Uterus (tissue), 4 donors: ENCODE results near the gene SPECC1. TPM values are rescaled to one million over a fixed set of nuclear protein-coding genes. Genes with fewer than 3 reads are reported as not detected.

ENCODE experiments used
- DNase-seq, 2 donors: peaks; one replicate each; pipeline ENCODE4 v3.0.0-alpha.2; 2019 to 2020
- H3K27ac ChIP-seq, 2 donors: fragments of 200-600 bp; sonication (generic); 1 replicate in 1 of 2; 2 replicates in 1 of 2; pipeline ENCODE4 v1.5.1; 2016 to 2018
- H3K27me3 ChIP-seq, 2 donors: fragments of 200-600 bp; sonication (generic); one replicate each; pipeline ENCODE4 v1.5.1; 2018 to 2019; ENCODE audit warnings: control low read depth in 1 of 2
- H3K36me3 ChIP-seq, 2 donors: fragments of 200-600 bp; sonication (generic); one replicate each; pipeline ENCODE4 v1.5.1; 2019; ENCODE audit warnings: control low read depth in 1 of 2
- H3K4me1 ChIP-seq, 2 donors: fragments of 200-600 bp; sonication (generic); one replicate each; pipeline ENCODE4 v1.5.1; 2018 to 2019; ENCODE audit warnings: control low read depth in 1 of 2
- H3K4me3 ChIP-seq, 2 donors: fragments of 200-600 bp; sonication (generic); 1 replicate in 1 of 2; 2 replicates in 1 of 2; pipeline ENCODE4 v1.5.1; 2018 to 2019; ENCODE audit warnings: mild to moderate bottlenecking in 1 of 2
- H3K9me3 ChIP-seq, 2 donors: fragments of 200-600 bp; sonication (generic); one replicate each; pipeline ENCODE4 v1.5.1; 2019; ENCODE audit warnings: control low read depth in 1 of 2
- POLR2A ChIP-seq, 2 donors: fragments of 450-650 bp; IDR thresholded peaks; one replicate each; pipeline ENCODE4 v1.6.1; 2016; ENCODE audit warnings: antibody characterized with exemption in 2 of 2, mild to moderate bottlenecking in 1 of 2, moderate library complexity in 1 of 2
- intact Hi-C: fragments of 100-400 bp; cut with DNase I; formaldehyde crosslinking; loops from one replicate; pipeline ENCODE4 v1.15.1; 2023; ENCODE audit warnings: low total_unique reads
- total RNA-seq, 4 donors: library from RNA; depleted of rRNA in 3 of 4; stranded (reverse); fragments of >200 nt in 3 of 4; gene quantifications; one replicate each; pipeline versions ENCODE4 v1.1.0 to v1.2.4, GENCODE V29; 2014 to 2023
- TF ChIP-seq, protein P1 (sequence below), 4 experiments: fragments of 200-600 bp in 2 of 4; fragments of 450-650 bp in 2 of 4; sonication (generic) in 2 of 4; IDR thresholded peaks; one replicate each; pipeline ENCODE4 v1.5.1; 2016 to 2019; ENCODE audit warnings: antibody characterized with exemption in 4 of 4, mild to moderate bottlenecking in 2 of 4, moderate library complexity in 1 of 4
- donor health status: DM: yes; HTN: yes; CAD: no.

The SPECC1 gene
- total RNA-seq, 4 donors from 2014 or later, result 22.6 to 63.0 (median 44.0) TPM

DNA sequence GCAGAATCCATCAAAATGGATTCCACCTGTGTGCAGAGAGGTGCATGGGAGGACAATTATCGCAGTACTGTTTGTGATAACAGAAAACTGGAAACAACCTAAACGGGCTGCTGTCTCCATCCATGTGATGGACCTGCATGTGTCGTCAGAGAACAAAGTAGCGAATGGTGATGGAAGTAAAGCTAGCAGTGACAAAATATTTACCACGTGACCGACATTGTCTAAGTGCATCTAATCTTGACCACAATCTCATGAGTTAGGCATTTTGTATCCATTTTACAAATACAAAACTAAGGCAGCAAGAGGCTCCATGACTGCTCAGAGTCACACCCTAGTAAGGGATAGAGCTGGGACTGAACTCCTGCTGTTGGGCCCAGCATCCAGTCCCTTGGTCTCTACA is 270.9 kb downstream of the SPECC1 start:
- Histone ChIP-seq H3K4me3 (no peak overlapping the region), H3K27me3 (no peaks in the 10 kb centered on the region), H3K4me1 (no peaks in the 10 kb centered on the region), H3K9me3 (no peaks in the 10 kb centered on the region), H3K27ac (no peak overlapping the region), H3K36me3 (no peaks in the 10 kb centered on the region)
- intact Hi-C loops, result no loop called here
- DNase-seq, result no peak
- TF ChIP-seq POLR2A (IDR thresholded peaks at IDR 0.05), result no peak
- TF ChIP-seq, protein P1, sequence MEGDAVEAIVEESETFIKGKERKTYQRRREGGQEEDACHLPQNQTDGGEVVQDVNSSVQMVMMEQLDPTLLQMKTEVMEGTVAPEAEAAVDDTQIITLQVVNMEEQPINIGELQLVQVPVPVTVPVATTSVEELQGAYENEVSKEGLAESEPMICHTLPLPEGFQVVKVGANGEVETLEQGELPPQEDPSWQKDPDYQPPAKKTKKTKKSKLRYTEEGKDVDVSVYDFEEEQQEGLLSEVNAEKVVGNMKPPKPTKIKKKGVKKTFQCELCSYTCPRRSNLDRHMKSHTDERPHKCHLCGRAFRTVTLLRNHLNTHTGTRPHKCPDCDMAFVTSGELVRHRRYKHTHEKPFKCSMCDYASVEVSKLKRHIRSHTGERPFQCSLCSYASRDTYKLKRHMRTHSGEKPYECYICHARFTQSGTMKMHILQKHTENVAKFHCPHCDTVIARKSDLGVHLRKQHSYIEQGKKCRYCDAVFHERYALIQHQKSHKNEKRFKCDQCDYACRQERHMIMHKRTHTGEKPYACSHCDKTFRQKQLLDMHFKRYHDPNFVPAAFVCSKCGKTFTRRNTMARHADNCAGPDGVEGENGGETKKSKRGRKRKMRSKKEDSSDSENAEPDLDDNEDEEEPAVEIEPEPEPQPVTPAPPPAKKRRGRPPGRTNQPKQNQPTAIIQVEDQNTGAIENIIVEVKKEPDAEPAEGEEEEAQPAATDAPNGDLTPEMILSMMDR (IDR thresholded peaks at IDR 0.05), result no peak

DNA sequence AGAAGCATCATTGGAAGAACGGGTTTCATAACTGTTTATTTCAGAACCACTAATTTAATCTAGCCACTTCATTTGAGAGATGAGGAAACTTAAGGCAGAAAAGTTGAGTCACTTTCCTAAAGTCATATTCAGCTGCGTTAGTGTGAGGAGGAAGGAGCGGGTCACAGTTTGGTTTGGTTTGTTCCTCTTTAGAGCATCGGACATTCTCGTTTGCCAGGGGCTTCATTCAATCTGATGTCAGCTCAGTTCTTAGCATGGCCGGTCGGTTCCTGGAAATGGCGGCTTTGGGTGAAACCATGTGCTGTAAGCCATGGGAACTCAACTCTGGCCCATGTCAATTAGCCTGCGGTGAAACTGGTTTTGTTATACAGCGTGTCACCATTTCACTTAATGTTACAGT is 271.7 kb downstream of the SPECC1 start:
- no peaks in the 10 kb centered on the region for H3K9me3 ChIP-seq
- intact Hi-C loops, result no loop called here
- H3K27ac ChIP-seq, result no peak overlapping the region
- no peaks in the 10 kb centered on the region for H3K27me3 ChIP-seq
- no peaks in the 10 kb centered on the region for H3K4me1 ChIP-seq
- H3K36me3 ChIP-seq, result no peaks in the 10 kb centered on the region
- no peak for DNase-seq
- no peak for TF ChIP-seq POLR2A (IDR thresholded peaks at IDR 0.05)
- TF ChIP-seq, protein P1 (IDR thresholded peaks at IDR 0.05), result no peak
- no peak overlapping the region for H3K4me3 ChIP-seq

DNA sequence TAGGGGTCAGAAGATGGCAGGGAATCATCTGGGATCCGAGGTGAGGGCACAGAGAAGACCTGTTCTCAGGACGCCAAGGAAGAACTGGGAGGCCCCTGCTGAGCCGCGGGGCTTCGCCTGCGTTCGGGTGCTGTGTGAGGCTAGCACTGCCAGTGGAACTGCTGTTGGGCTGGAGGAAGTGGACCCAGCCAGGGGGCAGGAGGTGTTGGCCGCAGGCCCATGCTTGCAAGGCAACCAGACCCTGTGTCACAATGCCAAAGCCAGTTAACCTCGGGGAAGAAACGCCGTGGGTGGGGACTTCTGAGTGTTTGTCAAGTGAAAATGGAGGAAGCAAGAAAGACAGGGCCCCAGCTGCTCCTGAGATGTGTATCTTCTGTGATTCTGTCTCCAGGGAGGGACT is 272.7 kb downstream of the SPECC1 start:
- Histone ChIP-seq H3K27ac (no peak overlapping the region), H3K27me3 (no peaks in the 10 kb centered on the region)

DNA sequence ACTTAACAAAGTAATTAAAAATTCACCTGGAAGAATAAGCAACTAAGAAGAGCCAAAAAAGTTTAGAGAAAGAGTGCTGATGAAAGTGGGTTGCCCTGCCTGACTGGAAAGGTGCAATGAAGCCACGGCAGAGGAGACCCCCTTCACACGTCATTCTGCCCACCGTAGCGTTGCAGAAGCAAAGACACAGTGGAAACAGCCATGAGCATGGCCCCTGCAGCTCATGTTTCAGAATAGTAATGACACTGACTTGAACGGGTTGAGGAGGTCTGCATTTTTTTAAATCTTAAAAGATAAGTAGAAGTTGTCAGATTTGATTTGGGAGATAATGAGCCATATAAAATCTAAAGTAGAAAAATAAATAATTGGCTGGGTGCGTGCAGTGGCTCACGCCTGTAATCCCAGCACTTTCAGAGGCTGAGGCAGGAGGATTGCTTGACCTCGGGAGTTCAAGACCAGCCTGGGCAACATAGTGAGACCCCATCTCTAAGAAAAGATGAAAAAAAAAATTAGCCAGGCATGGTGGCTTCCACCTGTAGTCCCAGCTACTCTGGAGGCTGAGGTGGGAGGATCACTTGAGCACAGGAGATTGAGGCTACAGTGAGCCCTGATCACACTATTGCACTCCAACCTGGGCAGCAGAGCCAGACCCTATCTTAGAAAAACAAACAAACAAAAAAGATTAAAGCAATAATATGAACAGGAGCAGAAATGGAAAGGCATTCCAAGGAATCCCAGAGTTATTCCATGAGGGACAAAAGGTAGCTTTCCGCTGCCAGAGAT is 273.6 kb downstream of the SPECC1 start:
- no peak overlapping the region for H3K4me3 ChIP-seq
- H3K27ac ChIP-seq, result no peak overlapping the region
- H3K36me3 ChIP-seq, result no peaks in the 10 kb centered on the region
- TF ChIP-seq, protein P1 (IDR thresholded peaks at IDR 0.05), result no peak
- no peak for TF ChIP-seq POLR2A (IDR thresholded peaks at IDR 0.05)
- intact Hi-C loops, result no loop called here
- H3K9me3 ChIP-seq, result no peaks in the 10 kb centered on the region
- H3K27me3 ChIP-seq, result no peaks in the 10 kb centered on the region
- no peaks in the 10 kb centered on the region for H3K4me1 ChIP-seq
- DNase-seq, result no peak

More for the DNA sequence above, 272.7 kb downstream of the SPECC1 start:
- no peak for DNase-seq
- Histone ChIP-seq H3K4me3 (no peak overlapping the region), H3K4me1 (no peaks in the 10 kb centered on the region), H3K36me3 (no peaks in the 10 kb centered on the region), H3K9me3 (no peaks in the 10 kb centered on the region)
- intact Hi-C loops, result no loop called here
- TF ChIP-seq, protein P1 (IDR thresholded peaks at IDR 0.05), result no peak
- no peak for TF ChIP-seq POLR2A (IDR thresholded peaks at IDR 0.05)

DNA sequence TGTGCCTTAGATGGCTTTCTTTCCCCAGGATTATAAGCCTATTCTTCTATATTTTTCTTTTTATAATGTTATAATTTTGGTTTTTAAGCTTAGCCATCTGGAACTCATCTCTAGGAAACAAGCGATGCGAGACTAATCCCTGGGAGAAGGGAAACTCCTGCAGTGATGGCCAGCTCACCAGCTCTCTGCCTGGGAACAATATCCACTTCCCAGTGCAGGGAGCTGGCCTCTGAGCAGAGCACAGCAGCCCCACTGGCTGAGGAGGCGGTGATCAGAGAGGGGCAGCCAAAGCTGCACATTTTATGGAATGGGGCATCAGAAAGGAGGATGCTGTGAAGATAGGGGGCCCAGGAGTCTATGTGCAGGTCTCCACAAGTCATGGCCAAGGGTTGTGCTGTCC is 274.9 kb downstream of the SPECC1 start:
- H3K9me3 ChIP-seq, result no peaks in the 10 kb centered on the region
- H3K27me3 ChIP-seq, result no peaks in the 10 kb centered on the region
- H3K36me3 ChIP-seq, result no peaks in the 10 kb centered on the region
- H3K4me3 ChIP-seq, result no peak overlapping the region
- no peak for DNase-seq
- no peaks in the 10 kb centered on the region for H3K4me1 ChIP-seq
- no peak for TF ChIP-seq POLR2A (IDR thresholded peaks at IDR 0.05)
- TF ChIP-seq, protein P1 (IDR thresholded peaks at IDR 0.05), result no peak
- intact Hi-C loops, result no loop called here
- no peak overlapping the region for H3K27ac ChIP-seq
